Retina (tissue), 1 donor: ENCODE data around the gene GINS2.
A peak's percentile ranks its signal among the peaks of the same experiment; 100 is the strongest.

ENCODE experiments used
- DNase-seq: peaks from one replicate; pipeline ENCODE4 v3.0.0-alpha.2; 2016

GINS2 gene

GRCh38 chr16:85715169-85716021 is 26.6 kb upstream of the GINS2 start:
- DNase-seq = peak; percentile 60

GRCh38 chr16:85712801-85713200 is 24.0 kb upstream of the GINS2 start:
- DNase-seq = no peak

DNA sequence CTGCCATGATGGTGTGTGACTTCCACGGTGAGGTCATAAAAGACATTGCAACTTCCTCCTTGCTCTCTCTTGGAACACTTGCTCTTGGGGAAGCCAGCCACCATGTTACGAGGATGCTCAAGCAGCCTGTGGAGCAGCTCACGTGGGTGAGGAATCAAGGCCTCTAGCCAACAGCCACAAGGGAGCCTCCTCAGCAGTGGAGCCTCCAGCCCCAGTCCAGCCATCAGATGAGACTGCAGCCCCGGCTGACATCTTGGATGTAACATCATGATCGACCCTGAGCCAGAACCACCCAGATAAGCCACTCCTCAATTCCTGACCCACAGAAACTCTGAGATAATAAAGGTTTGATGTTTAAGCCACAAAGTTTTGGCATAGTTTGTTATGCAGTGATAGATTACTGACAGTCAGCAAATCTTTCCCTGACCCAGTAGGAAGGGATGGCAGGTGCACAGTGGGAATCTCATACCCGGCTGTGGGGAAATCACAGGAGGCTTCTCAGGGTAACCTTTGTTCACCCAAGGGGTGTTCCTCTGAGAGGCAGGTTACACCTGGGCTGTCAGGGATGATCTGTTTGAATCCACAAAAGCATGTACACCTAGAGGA is 23.3 kb upstream of the GINS2 start:
- DNase-seq = no peak

DNA sequence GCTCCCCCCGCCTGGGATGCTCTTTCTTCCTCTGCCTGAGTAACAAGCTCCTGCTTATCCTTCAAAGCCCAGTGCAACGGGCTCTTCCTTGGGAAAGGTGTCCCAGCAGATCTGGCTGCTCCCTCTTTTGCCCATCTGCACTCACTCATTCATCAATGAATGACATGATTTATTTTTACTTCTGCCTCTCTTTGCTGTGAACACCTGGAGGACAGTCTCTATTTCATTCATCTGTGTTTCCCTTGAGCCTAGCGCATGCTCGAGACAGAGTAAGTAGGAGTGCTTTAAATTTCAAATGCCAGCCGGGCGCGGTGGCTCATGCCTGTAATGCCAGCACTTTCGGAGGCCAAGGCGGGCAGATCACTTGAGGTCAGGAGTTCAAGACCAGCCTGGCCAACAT is 22.0 kb upstream of the GINS2 start:
- DNase-seq = no peak

GRCh38 chr16:85709766-85710585 is 21.2 kb upstream of the GINS2 start:
- peak; percentile 69 for DNase-seq

DNA sequence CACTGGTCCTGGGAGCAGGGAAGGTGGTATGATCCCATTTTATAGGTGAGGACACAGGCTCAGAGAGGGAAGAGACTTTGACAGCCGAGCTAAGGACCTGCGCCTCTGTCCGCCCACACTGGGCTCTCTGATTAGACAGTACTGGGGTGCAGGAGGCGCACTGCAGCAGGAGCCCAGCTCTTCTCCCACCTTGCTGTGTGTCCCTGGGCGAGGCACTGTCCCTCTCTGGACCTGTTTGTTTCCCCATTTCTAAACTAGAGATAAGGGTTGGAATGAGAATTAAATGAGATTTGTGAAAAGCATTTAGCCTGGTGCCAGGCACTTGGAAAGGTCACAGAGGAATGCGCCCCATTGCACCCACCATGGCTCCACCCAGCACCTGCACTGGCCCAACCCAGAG is 19.6 kb upstream of the GINS2 start:
- no peak for DNase-seq

DNA sequence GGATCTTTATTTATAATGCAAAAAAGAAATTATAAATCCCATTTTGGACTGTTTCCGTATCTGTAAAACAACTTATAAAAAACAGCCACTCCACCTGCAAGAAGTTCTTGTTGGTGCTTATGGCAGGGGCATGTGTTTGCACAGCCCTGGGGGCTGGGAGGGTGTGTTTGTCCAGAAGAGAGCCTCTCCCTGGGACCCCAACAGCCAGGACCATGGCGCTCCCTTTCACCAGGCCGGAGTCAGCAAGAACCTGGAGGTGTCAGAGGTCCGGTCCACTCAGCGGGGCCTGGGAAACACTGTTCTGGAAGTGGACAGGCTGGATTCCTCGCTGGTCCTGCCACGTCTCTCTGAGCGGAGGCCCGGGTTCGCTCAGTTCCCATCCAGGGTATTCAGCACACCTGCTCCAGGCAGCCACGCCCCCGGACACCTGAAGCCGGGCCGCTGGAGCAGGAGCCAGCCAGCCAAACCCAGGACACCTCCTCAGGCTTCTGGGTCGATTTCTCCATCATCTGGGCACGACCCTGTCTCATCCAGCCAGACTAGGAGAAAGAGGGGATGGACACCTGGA is 18.9 kb upstream of the GINS2 start:
- no peak for DNase-seq

- no peak for DNase-seq
Measured at GRCh38 chr16:85706449-85707034, 17.8 kb upstream of the GINS2 start.

DNA sequence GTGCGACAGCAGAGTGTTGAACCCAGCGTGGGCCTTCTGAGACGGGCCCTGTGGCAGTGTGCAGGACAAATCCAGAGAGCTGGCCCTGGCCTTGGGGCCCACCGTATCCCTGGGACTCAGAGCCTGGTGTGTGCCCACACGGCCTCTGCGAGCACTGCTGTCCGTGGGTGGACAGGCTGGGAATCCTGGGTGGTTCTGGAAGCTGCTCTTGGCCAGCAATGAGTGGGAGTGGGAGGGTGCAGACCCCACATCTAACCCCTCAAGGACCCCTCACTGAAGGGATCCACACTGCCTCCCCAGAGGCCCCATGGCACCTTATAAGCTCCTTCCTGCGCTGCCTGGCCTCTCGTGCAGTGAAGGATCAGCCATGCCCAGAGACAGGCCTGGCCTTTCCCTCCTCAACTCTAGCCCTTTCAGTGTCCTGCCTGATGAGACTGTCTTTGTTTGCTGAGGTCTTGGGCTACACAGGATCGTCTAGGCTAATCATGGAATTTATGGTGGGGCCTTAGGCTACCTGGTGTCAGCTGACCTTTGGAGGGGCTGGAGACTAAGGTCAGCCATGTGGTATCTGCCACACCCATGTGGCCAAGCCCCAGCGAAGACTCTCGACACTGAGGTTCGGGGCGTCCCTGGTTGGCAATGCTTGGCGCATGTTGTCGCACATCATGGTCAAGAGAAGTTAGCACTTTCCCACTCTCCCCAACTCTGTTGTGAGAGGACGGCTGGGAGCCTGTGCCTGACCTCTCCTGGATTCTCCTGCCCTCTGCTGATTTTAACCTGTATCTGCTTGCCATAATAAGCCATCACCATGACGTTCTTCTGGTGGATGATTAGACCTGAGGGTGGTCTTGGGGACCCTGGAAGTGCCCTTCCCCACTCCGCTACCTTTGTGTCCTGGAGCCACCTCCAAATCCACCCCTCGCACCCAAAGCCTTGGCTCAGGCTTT is 16.4 kb upstream of the GINS2 start:
- no peak for DNase-seq

DNA sequence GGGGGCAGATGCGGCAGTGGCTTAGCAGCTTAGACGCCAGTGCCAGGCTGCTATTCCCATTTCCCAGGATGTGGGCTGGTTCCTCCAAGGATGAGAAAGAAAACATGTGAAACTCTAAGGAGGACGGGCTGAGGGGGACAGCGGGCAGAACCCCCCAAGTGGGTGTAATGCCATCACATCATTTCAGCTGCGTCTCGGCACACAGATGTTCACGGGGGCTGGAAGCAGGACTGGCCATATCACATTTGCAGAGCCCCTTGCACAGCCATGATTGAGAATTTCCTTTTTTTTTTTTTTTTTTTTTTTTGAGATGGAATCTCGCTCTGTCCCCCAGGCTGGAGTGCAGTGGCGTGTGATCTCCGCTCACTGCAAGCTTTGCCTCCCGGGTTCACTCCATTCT is 15.3 kb upstream of the GINS2 start:
- DNase-seq = no peak

- no peak for DNase-seq
Measured at GRCh38 chr16:85699628-85700027, 10.9 kb upstream of the GINS2 start.

DNA sequence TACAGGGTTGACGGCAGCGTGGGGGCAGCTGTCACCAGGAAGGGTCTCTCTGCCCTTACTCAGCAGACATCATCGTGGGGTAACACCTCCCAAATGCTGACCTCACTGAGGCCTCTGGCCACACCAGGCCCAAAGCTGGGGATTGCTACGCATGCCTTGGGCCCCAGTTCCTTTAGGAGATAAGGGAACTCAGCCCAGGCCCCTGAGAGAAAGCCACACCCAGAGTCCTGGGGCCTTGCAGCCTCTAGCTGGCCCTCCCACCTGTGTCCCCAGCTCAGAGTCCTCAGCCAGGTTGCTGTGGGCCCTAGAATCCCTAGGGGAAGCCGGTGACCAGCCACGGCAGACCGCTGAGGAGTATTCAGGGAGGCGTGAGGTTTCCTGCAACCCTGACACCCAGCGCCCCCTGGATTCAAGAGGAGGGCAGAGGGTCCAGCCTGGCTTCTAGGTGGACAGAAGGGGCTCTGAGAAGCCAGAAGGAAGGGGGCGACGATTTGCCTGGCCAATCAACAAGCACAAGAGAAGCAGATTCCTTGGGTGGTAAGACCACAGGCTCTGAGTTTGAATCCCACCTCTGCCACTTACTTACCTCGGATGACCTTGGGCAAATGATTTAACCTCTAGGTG is 10.3 kb upstream of the GINS2 start:
- no peak for DNase-seq

DNA sequence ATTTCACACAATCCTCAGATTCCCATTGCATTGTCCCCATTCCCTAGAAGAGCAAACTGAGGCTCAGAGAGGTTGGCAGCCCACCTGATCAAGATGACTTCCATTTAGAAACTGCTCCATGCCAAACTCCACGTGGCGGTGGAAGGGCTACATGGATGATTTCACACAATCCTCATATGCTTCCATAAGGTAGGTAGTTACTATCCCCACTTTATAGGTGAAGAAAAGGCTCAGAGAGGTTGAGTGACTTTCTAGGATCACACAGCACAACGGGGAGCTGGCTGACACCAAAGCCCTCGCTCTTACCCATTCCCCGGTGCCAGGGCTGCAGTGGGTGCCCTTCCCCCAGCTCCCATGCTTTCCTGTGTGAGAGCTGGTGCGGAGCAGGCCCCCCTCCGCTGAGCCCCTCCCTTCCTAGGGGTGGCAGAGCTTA is 9.7 kb upstream of the GINS2 start:
- no peak for DNase-seq

DNA sequence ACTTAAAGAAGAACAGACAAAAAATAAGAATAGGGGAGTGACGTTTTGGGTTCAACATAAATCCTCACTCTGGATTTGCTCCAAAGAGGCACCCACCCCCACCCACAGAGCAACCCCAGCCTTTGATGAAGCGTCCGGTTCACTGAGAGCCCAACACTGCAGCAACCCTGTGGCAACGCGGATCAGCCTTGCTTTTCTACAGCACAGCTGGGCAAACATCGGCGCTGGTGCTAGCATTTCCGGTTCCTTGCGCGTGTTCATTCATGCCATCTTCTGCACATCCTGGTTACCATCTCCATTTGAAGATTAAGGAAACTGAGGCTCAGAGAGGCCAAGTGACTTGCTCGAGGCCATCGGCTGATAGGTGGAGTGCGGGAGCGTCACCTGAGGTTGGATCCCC is 8.7 kb upstream of the GINS2 start:
- no peak for DNase-seq

DNA sequence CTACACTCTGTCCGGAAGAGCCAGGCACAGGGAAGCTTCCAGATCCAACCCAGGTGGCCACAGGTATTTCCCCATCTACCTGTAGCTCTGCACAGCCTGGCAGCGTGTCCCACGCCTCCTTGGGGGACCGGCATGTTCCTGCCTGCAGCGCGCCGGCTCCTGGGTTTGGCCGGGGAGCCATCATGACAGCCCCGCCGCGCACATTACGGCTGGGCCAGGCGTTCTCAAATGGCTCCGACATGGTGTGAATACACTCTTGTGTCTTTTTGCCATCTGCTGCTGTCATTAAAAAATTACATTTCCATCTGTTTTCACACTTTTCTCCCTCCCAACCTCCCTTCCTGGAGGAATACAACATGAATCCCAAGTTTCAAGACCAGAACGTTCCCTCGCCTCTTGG is 8.0 kb upstream of the GINS2 start:
- DNase-seq = no peak

GRCh38 chr16:85695196-85696128 is 6.7 kb upstream of the GINS2 start:
- DNase-seq = no peak

GRCh38 chr16:85690469-85691064 is 1.8 kb upstream of the GINS2 start:
- no peak for DNase-seq

DNA sequence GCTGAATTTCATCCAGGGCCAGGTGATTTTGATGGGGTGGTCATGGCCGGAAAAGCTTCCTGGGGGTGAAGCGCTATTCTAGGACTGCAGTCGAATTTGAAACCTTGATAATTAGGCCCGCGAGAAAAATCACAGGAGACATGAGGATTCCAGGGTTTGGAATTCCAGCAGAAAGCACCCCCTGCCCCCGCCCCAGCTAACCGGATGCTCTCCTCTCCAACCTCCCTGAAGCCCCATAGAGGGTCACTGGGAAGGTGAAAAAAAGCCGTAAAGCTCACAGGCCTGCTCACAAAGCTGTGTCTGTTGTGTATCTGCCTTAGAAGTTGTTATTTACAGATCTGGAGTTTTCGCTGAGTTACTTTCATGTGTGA is 1.2 kb upstream of the GINS2 start:
- no peak for DNase-seq

GRCh38 chr16:85689285-85689949 is 663 bp upstream of the GINS2 start:
- peak; percentile 47 for DNase-seq
